ENCODE measurements around the gene MACO1. TPM values are rescaled to one million over a fixed set of nuclear protein-coding genes. Genes with fewer than 3 reads are reported as not detected.
"Not testable (repeated sequence)": the region's sequence is repeated elsewhere in the genome, so short reads cannot be mapped to it uniquely, and the experiment has no call there.

MACO1 gene, protein sequence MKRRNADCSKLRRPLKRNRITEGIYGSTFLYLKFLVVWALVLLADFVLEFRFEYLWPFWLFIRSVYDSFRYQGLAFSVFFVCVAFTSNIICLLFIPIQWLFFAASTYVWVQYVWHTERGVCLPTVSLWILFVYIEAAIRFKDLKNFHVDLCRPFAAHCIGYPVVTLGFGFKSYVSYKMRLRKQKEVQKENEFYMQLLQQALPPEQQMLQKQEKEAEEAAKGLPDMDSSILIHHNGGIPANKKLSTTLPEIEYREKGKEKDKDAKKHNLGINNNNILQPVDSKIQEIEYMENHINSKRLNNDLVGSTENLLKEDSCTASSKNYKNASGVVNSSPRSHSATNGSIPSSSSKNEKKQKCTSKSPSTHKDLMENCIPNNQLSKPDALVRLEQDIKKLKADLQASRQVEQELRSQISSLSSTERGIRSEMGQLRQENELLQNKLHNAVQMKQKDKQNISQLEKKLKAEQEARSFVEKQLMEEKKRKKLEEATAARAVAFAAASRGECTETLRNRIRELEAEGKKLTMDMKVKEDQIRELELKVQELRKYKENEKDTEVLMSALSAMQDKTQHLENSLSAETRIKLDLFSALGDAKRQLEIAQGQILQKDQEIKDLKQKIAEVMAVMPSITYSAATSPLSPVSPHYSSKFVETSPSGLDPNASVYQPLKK
- 17.3 and 17.5 TPM in 2 replicates for total RNA-seq (2014; rRNA removed; shearing (Covaris generic))

DNA sequence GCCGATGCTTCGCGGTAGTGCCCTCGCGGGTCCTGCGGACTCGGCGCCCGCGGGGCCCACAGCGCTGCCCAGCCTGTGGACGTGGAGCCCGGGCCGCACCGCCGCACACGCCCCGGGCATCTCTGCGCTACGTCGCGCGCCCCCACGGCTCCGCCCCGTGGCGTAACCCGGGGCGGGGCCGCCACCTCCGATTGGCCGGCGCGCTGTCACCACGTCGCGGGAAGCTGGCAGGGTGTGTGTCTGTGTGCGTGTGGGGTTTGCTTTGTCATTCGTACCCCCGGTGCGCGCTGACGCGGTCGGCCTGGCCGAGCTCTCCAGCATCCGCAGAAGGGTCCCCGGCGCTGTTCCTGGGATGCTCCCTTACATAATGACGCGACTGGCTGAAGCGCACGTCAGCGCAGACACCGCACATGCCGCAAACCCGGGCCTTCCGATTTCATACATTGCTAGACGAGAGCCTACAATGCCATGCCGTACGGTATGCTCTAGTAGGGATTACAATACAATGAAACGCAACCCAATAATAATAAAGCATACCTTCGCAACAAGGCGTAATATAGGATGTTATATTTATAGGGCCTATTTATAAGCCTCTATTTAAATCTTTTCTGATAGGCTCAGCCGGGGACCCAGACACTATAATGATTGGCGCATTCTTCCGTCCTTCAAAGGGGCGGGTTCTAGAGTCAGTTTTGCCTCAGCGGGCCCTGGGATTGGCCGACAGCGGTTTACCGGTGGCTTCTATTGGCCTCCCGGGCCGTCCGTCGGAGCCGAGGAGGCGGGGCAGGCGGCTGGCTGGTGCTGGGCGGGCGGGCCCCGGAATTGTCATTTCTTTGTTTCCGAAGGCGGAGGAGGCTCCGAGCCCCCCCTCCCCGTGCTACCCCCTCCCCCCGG, at the start of gene MACO1:
Gene MACO1, plus strand, starts transcription at position 825 of the 894 bp plus-strand sequence. CDS start 202 bp downstream, outside the sequence.
- H3K27me3 ChIP-seq = no peaks in the 10 kb centered on the region
- H3K4me3 ChIP-seq = peak within 1 kb of the TSS; percentile 92
- H3K9me3 ChIP-seq (replicated peaks) = no peaks in the 10 kb centered on the region
- peak within 1 kb of the TSS; percentile 77 for H3K27ac ChIP-seq
- H3K36me3 ChIP-seq = no peaks in the 10 kb centered on the region
- H3K4me1 ChIP-seq = peaks cover 15% of the 10 kb centered on the region
- peak; percentile 95 to 98 for DNase-seq

DNA sequence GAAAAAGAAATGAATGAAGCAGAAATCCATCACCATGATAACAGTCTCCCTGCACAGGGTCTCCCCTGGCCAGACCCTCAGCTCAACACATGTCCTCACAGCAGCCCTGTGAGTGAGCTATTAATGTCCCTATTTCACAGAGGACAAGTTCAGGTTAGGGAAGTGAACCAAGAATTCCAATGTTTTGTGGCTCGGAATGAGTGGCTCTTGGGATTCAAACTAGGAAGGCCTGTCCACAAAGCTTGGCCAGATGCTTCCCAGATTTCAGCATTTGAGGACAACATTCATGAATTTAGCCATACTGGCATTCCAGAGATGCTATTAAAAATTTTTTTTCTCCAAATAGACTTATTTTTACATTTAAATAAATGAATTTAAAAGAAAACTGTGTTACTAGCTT, 48.2 kb upstream of the MACO1 start:
- H3K27ac ChIP-seq; H3K4me1 ChIP-seq; H3K27me3 ChIP-seq; H3K4me3 ChIP-seq; DNase-seq; H3K9me3 ChIP-seq (replicated peaks); H3K36me3 ChIP-seq: not testable (repeated sequence)

DNA sequence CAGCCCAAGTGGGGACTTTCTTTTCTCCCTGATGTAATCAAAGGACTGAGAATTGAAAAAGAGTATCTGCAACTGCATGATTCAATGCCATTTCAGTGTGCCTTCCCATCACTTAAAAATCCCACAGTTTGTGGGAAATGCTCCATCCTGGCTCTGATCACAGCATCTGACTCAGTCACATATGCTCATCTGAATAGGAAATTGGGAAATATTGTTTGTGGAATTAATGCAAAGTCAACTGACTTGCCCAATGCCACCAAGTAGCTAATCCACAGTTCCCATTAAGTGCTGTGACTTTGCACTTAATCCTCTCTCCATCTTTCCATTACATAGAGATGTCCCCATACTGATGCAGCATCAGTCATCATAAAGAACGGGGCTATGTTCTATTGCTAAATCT, 47.6 kb upstream of the MACO1 start:
- DNase-seq; H3K4me3 ChIP-seq; H3K27ac ChIP-seq; H3K36me3 ChIP-seq; H3K27me3 ChIP-seq; H3K4me1 ChIP-seq; H3K9me3 ChIP-seq (replicated peaks): not testable (repeated sequence)

DNA sequence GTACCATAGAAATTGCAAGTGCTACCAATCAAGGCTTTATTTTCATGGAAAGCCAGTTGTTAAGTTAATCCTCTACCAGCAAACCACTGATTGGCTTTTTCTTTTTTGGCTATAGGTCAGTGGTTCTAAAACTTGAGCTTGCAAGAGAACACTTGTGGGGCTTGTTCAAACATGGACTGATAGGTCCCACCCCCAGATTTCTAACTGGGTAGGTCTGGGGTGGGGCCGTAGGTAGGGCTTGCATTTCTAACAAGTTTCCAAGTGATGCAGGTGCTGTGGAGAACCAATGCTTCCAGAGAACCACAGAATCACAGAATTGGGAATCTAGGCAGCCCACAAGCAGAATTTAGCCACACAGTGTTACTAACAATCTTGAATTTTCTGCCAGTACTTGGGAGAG, 46.8 kb upstream of the MACO1 start:
- not testable (repeated sequence) for DNase-seq; H3K9me3 ChIP-seq (replicated peaks); H3K27ac ChIP-seq; H3K4me1 ChIP-seq; H3K27me3 ChIP-seq; H3K4me3 ChIP-seq; H3K36me3 ChIP-seq

DNA sequence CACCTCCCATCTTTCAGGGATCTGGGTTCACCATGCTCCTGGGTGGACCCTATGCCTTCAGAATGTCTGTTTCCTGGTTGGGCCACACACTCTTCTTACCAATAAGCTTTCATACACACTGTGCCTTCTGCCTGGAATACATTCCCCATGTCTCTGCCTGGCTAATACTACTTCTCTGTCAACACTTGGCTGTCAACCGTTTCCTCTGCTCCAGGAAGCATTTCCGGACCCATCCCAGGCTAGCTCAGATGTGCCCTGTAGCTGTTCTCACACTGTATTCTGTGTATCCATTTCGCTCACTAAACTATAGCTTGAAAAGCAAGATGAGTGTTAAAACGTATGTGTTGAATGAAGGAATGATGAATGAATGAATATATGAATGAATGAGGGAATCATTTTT, 43.6 kb upstream of the MACO1 start:
- H3K27me3 ChIP-seq; H3K27ac ChIP-seq; H3K4me1 ChIP-seq; H3K36me3 ChIP-seq; H3K4me3 ChIP-seq; DNase-seq; H3K9me3 ChIP-seq (replicated peaks): not testable (repeated sequence)

DNA sequence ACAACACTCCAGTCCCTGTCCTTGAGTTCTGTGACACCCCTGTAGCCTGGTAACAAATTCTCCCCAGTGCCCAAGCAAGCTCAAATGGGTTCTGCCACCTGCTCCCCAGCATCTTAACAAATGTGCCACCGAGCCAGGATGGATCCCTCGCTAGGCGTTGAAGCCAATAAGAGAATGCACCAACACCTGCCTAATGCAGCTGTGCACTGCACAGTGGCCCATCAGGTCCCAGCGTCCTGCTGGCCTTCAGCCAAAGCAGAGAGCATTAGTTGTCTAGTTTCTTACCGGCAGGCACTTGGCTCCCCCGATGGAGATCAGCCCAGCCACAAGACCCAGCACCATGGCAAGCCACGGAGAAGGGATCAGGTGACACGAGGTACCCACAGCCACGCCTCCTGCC, 42.0 kb upstream of the MACO1 start:
- H3K4me1 ChIP-seq = not testable (repeated sequence)
- peak in 1 of 2 experiments; percentile 34 for DNase-seq

DNA sequence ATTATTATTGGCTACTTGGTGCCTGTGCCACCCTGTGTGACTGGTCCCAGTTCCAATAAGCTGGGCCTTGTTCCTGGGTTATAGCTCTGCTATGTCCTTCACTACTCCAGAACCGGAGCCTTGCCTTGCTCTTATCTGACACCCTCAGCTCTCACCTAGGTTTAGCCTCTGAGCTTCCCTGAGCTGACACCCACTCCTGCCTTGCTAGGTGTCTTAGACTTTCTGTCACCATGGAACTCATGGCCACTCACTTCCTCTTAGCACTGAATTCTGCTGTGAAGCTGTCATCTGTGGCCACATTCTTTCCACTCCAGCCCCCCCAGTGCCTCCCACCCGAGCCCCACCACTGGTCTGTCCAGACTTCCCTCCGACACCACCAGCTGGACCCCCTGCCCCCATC, 41.0 kb upstream of the MACO1 start:
- not testable (repeated sequence) for DNase-seq; H3K4me1 ChIP-seq; H3K9me3 ChIP-seq (replicated peaks); H3K36me3 ChIP-seq; H3K4me3 ChIP-seq; H3K27ac ChIP-seq; H3K27me3 ChIP-seq

More for the DNA sequence above, 42.0 kb upstream of the MACO1 start:
- H3K36me3 ChIP-seq; H3K4me3 ChIP-seq; H3K27ac ChIP-seq; H3K9me3 ChIP-seq (replicated peaks); H3K27me3 ChIP-seq: not testable (repeated sequence)

DNA sequence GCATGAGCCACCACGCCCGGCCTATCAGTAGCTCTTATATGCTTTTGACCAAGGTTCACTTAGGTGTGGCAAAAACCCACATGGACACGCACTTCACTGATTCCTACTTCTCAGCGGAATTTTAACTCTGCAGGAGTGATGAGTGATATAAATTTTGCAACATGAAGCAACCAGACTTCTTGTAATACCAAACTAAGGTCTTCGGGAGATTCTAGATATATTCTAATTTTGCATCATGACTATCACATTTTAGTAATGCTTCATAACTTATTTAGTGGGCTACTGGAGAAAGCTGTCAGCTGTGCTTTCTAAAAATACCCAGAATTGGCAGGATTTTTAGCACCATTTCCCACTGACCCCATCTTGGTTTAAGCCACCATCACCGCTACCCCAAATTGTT, 37.9 kb upstream of the MACO1 start:
- DNase-seq = no peak
- Histone ChIP-seq H3K36me3 (no peaks in the 10 kb centered on the region), H3K9me3 (replicated peaks) (no peaks in the 10 kb centered on the region), H3K4me1 (no peaks in the 10 kb centered on the region), H3K27me3 (no peaks in the 10 kb centered on the region), H3K4me3 (no peak overlapping the region), H3K27ac (no peak overlapping the region)

DNA sequence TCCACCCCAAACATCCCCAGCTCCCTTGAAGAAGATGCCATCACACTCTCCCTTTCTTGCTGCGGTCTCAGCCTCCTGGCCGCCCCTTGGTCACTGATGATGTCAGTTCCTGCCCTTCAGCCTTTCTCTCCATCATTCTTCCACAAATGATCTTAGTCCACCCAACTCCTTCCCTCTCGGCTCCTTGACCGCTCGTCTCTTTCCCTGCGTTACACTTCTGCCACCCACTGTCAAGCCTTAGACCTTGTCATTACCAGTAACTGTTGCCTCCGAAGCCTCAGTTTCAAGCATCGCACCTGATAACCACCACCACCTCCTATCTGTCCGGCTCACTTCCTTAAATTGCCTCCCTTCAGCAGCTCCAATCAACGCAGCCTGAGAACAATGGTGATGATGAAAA, 33.1 kb upstream of the MACO1 start:
- H3K27me3 ChIP-seq; H3K27ac ChIP-seq; H3K4me3 ChIP-seq; H3K4me1 ChIP-seq; H3K9me3 ChIP-seq (replicated peaks); H3K36me3 ChIP-seq; DNase-seq: not testable (repeated sequence)

DNA sequence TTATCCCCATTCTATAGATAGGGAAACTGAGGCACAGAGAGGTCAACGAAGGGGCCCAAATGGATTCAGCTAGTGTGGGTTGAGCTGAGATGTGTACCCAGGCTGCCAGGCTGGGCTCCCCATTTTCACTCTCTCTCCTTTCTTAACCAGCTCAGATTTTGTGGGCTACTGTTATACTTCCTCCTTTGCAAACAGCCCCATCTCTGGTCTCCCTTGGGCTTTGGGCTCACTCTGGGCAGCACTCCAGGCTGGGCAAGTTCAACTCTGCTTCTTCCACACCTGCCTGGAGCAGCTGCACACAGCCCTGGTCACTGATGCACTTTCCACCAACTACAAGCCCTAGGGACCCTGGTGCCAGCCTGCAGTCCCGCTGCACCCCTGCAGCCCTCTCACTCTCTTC, 32.6 kb upstream of the MACO1 start:
- H3K27me3 ChIP-seq; DNase-seq; H3K36me3 ChIP-seq; H3K27ac ChIP-seq; H3K9me3 ChIP-seq (replicated peaks); H3K4me3 ChIP-seq; H3K4me1 ChIP-seq: not testable (repeated sequence)

DNA sequence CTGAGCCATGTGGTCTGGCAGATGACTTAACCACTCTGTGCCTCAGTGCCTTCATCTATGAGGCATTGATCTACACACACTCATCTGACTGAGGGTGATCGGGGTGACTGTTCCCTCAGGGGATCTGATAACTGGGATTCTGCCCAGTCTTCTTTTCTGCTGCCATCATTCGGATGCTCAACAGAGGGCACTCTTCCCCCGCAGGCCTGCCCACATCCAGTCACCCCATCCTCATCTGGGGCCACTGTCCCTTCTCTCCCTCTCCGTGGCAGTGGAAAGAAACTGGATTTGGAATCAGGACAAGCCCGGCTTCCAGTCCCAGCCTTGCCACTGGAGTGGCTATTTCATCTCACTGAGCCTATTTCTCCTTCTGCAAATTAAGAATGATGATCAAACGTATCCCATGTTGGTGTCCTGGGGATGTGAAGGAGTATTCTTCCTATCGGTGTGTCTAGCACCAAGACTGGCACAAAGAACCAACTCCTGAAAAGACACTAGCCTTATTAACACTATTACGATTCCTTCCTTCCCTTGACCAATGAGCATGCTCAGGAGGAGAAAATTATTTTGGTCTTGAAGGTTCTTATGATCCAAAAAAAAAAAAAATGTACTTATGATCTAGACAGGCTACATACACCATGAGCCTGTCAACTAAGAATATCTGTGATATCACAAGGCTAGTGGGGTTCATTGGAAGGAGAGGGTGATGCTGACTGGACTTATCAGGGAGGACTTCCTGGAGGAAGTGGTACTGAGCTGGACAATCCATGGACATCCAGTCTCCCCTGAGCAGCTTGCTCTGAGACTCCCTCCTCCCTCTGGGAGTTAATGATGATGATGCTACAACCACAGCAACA, 27.5 kb upstream of the MACO1 start:
- peak in 1 of 2 experiments; percentile 38 for DNase-seq
- not testable (repeated sequence) for H3K36me3 ChIP-seq; H3K4me3 ChIP-seq; H3K27ac ChIP-seq; H3K4me1 ChIP-seq; H3K9me3 ChIP-seq (replicated peaks); H3K27me3 ChIP-seq

DNA sequence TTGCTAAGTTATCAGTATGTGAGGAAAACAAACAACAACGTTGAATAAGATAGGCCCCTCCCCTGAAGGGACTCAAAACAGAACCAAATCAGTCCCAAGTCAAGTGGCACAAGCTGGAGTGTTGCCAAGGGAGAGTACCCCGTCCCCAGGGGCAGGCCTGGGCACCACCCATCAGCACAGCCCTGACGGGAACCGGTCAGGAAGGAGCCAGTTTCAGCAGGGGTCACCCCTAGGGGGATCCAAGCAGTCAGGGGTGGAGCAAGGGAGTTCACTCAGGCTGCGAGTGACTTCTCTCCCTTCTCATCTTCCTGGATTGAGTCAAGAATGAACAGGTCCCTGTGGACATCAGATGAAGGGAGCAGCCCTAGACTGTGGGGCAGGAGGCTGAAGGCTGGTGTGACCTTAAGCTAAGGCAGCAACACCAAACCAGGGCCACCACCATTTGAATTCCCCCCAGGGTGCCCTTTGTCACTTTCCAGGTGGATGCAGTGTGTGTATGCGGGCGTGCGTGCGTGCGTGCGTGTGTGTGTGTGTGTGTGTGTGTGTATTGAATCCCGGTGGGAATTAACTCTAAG, 24.9 kb upstream of the MACO1 start:
- H3K9me3 ChIP-seq (replicated peaks); H3K4me3 ChIP-seq; H3K36me3 ChIP-seq; H3K4me1 ChIP-seq; DNase-seq; H3K27me3 ChIP-seq; H3K27ac ChIP-seq: not testable (repeated sequence)

DNA sequence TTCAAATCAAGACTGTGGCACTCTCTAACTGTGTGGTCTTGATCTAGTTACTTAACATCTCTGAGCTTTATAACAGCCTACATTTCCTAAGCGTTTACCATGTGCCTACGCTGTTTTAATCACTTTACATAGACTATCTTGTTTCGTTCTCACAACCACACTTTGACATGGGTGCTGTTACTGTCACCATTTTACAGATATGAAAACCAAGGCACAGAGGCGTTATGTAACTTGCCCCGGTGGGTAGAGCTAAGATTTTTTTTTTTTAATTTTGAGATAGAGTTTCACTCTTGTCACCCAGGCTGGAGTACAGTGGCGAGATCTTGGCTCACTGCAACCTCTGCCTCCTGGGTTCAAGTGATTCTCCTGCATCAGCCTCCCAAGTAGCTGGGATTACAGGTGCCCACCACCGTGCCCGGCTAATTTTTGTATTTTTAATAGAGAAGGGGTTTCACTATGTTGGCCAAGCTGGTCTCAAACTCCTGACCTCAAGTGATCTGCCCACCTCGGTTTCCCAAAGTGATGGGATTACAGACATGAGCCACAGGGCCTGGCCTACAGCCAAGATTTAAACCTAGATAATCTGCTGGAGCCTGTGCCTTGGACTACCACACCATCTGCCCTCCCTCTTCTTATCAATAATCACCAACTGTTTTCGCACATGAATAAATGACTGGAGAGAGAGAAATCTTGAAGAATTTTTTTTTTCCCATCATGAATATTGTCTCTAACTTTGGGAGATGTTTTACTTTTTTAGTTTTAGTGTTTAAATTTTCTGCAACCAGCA, 20.9 kb upstream of the MACO1 start:
- not testable (repeated sequence) for H3K4me3 ChIP-seq; H3K27ac ChIP-seq; H3K4me1 ChIP-seq; H3K27me3 ChIP-seq; H3K36me3 ChIP-seq; H3K9me3 ChIP-seq (replicated peaks)
- DNase-seq = peak in 1 of 2 experiments; percentile 33

Measured in SJCRH30 (cell line).